HepG2 (cell line): Measurements from ENCODE around the gene CABP5. TPM values are rescaled to one million over a fixed set of nuclear protein-coding genes. Genes with fewer than 3 reads are reported as not detected.

Source experiments
- ATAC-seq: fragments of 200-7000 bp; cut with Tn5 transposase; 3 replicates; pipeline ENCODE4 v1.9.1; 2020; ENCODE audit warnings: mild to moderate bottlenecking, moderate library complexity
- BruUV-seq: library from RNA; stranded (reverse); fragments of 400-500 nt; replicated peaks from 2 replicates; lab custom pipeline; 2021; lab: Mats Ljungman, UMichigan
- CTCF ChIA-PET: fragments of 300-600 bp; formaldehyde crosslinking; extraction: SDS; loops from one replicate; lab custom pipeline; 2021; ENCODE audit warnings: low total read pairs, inconsistent platforms, low intra/inter-chr PET ratio; lab: Yijun Ruan, JAX
- POLR2A ChIA-PET: fragments of 350-600 bp; sonication (Branson Sonifier 250); formaldehyde crosslinking; loops from one replicate; lab custom pipeline; 2020; ENCODE audit warnings: antibody characterized with exemption, inconsistent platforms; lab: Yijun Ruan, JAX
- DNase-seq: peaks from one replicate; pipeline ENCODE4 v3.0.0-alpha.2; 2015; ENCODE audit warnings: low spot score
- FAIRE-seq: peaks from 3 replicates; lab custom pipeline; 2011; peaks lifted over from hg19 to GRCh38; lab: Jason Lieb, UNC
- H2AFZ ChIP-seq: one replicate; pipeline ENCODE4 v1.6.1; 2011; ENCODE audit warnings: low read length, inconsistent platforms
- H3K27ac ChIP-seq: fragments of 300-600 bp; 3 replicates; pipeline ENCODE4 v1.8.0; 2011; ENCODE audit warnings: mixed run types, mild to moderate bottlenecking, mixed read lengths, low read length, inconsistent platforms; ENCODE audit not compliant: insufficient read depth; ENCODE audit errors: extremely low read length
- H3K27me3 ChIP-seq, 2 experiments: fragments of 200-600 bp in 1 of 2; 2 replicates in 1 of 2; 3 replicates in 1 of 2; pipeline versions ENCODE4 v1.6.0 to v1.8.0; 2011; ENCODE audit warnings: low read length in 2 of 2, mild to moderate bottlenecking in 2 of 2, moderate library complexity in 2 of 2, inconsistent platforms in 1 of 2; ENCODE audit not compliant: insufficient read depth in 2 of 2, control insufficient read depth in 1 of 2
- H3K36me3 ChIP-seq, 2 experiments: fragments of 200-600 bp in 1 of 2; replicated peaks in 1 of 2; 2 replicates in 1 of 2; 3 replicates in 1 of 2; pipeline versions ENCODE4 v1.5.1 to v1.8.0; 2011; ENCODE audit warnings: low read length in 2 of 2, inconsistent platforms in 1 of 2; ENCODE audit not compliant: insufficient read depth in 2 of 2, control insufficient read depth in 1 of 2
- H3K4me1 ChIP-seq: 2 replicates; pipeline ENCODE4 v1.5.1; 2012; ENCODE audit warnings: low read length, inconsistent platforms; ENCODE audit not compliant: insufficient read depth
- H3K4me2 ChIP-seq: 2 replicates; pipeline ENCODE4 v1.6.0; 2011; ENCODE audit warnings: low read depth, low read length, inconsistent platforms
- H3K4me3 ChIP-seq, 3 experiments: fragments of 200-600 bp in 1 of 3; sonication (generic), shearing (Covaris generic) in 1 of 3; replicated peaks in 1 of 3; 2 replicates each; pipeline ENCODE4 v1.5.1; 2011 to 2016; ENCODE audit warnings: low read length in 3 of 3, inconsistent platforms in 2 of 3, low read depth in 2 of 3, mild to moderate bottlenecking in 2 of 3, control low read depth in 1 of 3, mixed read lengths in 1 of 3; ENCODE audit not compliant: insufficient read depth in 1 of 3
- H3K79me2 ChIP-seq: one replicate; pipeline ENCODE4 v1.6.1; 2011; ENCODE audit warnings: low read length, inconsistent platforms; ENCODE audit not compliant: insufficient read depth
- H3K9ac ChIP-seq: 2 replicates; pipeline ENCODE4 v1.6.0; 2011; ENCODE audit warnings: mild to moderate bottlenecking, low read depth, low read length, inconsistent platforms; ENCODE audit not compliant: insufficient read depth
- H3K9me3 ChIP-seq: 2 replicates; pipeline ENCODE4 v1.5.1; 2012; ENCODE audit warnings: mild to moderate bottlenecking, low read length
- H4K20me1 ChIP-seq: 2 replicates; pipeline ENCODE4 v1.6.0; 2011; ENCODE audit warnings: inconsistent platforms, mild to moderate bottlenecking, low read length, moderate library complexity; ENCODE audit not compliant: insufficient read depth
- DRAP1 ChIP-seq: IDR thresholded peaks from 2 replicates; pipeline ENCODE4 v1.6.1; 2016; ENCODE audit warnings: missing genetic modification reagents, missing compliant biosample characterization
- EED ChIP-seq: sonication (generic); formaldehyde crosslinking; IDR thresholded peaks from 2 replicates; pipeline ENCODE4 v1.5.0; 2020; ENCODE audit warnings: mild to moderate bottlenecking, missing genetic modification reagents
- HOXA5 ChIP-seq: sonication (generic); formaldehyde crosslinking; IDR thresholded peaks from 2 replicates; pipeline ENCODE4 v1.4.0; 2020; ENCODE audit warnings: missing genetic modification reagents
- NCOR1 ChIP-seq: fragments of 200-600 bp; sonication (generic); IDR thresholded peaks from 2 replicates; pipeline ENCODE4 v1.7.0; 2017; ENCODE audit warnings: antibody characterized with exemption, low read length, borderline replicate concordance
- PHF21A ChIP-seq: sonication (generic); formaldehyde crosslinking; IDR thresholded peaks from 2 replicates; pipeline ENCODE4 v1.5.0; 2020; ENCODE audit warnings: mild to moderate bottlenecking, missing genetic modification reagents
- SIX1 ChIP-seq: sonication (generic); formaldehyde crosslinking; IDR thresholded peaks from 2 replicates; pipeline ENCODE4 v1.4.0; 2020; ENCODE audit warnings: missing genetic modification reagents, borderline replicate concordance
- SMARCE1 ChIP-seq: fragments of 450-650 bp; IDR thresholded peaks from 2 replicates; pipeline ENCODE4 v1.6.1; 2017; ENCODE audit warnings: borderline replicate concordance
- SNAPC5 ChIP-seq: sonication (generic); formaldehyde crosslinking; IDR thresholded peaks from 2 replicates; pipeline ENCODE4 v1.8.1; 2023; ENCODE audit warnings: mild to moderate bottlenecking, missing genetic modification reagents, borderline replicate concordance
- SOX6 ChIP-seq, 2 experiments: fragments of 450-650 bp in 1 of 2; sonication (generic) in 1 of 2; formaldehyde crosslinking in 1 of 2; IDR thresholded peaks; 2 replicates each; pipeline versions ENCODE4 v1.4.0 to v1.6.1; 2017 to 2020; ENCODE audit warnings: antibody characterized with exemption in 1 of 2, mild to moderate bottlenecking in 1 of 2, missing genetic modification reagents in 1 of 2
- ZC3H13 ChIP-seq: sonication (generic); formaldehyde crosslinking; IDR thresholded peaks from 2 replicates; pipeline ENCODE4 v1.8.1; 2023; ENCODE audit warnings: mild to moderate bottlenecking, missing genetic modification reagents, moderate library complexity
- ZFP91 ChIP-seq: sonication (generic); formaldehyde crosslinking; IDR thresholded peaks from 2 replicates; pipeline ENCODE4 v1.9.0; 2022; ENCODE audit warnings: missing genetic modification reagents, mild to moderate bottlenecking, borderline replicate concordance
- ZNF446 ChIP-seq: sonication (generic); formaldehyde crosslinking; IDR thresholded peaks from 2 replicates; pipeline ENCODE4 v1.5.0; 2020; ENCODE audit warnings: mild to moderate bottlenecking, missing genetic modification reagents
- ZNF451 ChIP-seq: sonication (generic); formaldehyde crosslinking; IDR thresholded peaks from 2 replicates; pipeline ENCODE4 v1.5.0; 2020; ENCODE audit warnings: mild to moderate bottlenecking, missing genetic modification reagents
- ZNF619 ChIP-seq: sonication (generic); formaldehyde crosslinking; IDR thresholded peaks from 2 replicates; pipeline ENCODE4 v1.4.0; 2020; ENCODE audit warnings: mild to moderate bottlenecking, missing genetic modification reagents
- ZNF629 ChIP-seq: sonication (generic); formaldehyde crosslinking; conservative IDR thresholded peaks from 2 replicates; pipeline ENCODE4 v1.5.0; 2020; ENCODE audit warnings: missing genetic modification reagents
- ZNF737 ChIP-seq: sonication (generic); formaldehyde crosslinking; IDR thresholded peaks from 2 replicates; pipeline ENCODE4 v1.5.0; 2020; ENCODE audit warnings: missing genetic modification reagents, mild to moderate bottlenecking, borderline replicate concordance
- WGBS: methylation state at CpG from one replicate; pipeline ENCODE4 v1.1.6; 2017; ENCODE audit warnings: low lambda C conversion rate; 5-methylcytosine and 5-hydroxymethylcytosine counted together
- in situ Hi-C: cut with HindIII; loops from 2 replicates; pipeline ENCODE4 v1.10.0; 2017; ENCODE audit warnings: low pct_unique_long_range_greater_than_20kb; ENCODE audit not compliant: extremely low pct_ligation_motif_present
- intact Hi-C: fragments of 100-400 bp; cut with micrococcal nuclease; formaldehyde crosslinking; loops from one replicate; pipeline ENCODE4 v1.10.0; 2022; ENCODE audit not compliant: unreplicated experiment
- polyA plus RNA-seq, 8 experiments: library from polyadenylated mRNA; depleted of rRNA in 3 of 8; stranded (reverse) in 7 of 8; unstranded in 1 of 8; fragments of >200 nt; fragmentation: Illumina TruSeq in 4 of 8; extraction: Trizol in 4 of 8; gene quantifications; 2 replicates each; pipeline versions ENCODE4 v1.2.1 to v1.2.3, GENCODE V29; 2011 to 2016; ENCODE audit warnings: low read depth in 4 of 8, missing spikeins in 1 of 8, mixed read lengths in 1 of 8; ENCODE audit not compliant: insufficient read depth in 1 of 8
- total RNA-seq, 5 experiments: library from RNA; depleted of rRNA; stranded (reverse); fragments of >200 nt; fragmentation: Illumina TruSeq; extraction: Trizol; gene quantifications; 2 replicates each; pipeline ENCODE4 v1.2.3, GENCODE V29; 2016; ENCODE audit warnings: low read depth in 1 of 5
- TF ChIP-seq, protein P1 (sequence below): sonication (generic); formaldehyde crosslinking; IDR thresholded peaks from 2 replicates; pipeline ENCODE4 v1.8.0; 2022; ENCODE audit warnings: mild to moderate bottlenecking, missing genetic modification reagents, borderline replicate concordance

The CABP5 gene
- total and polyA plus RNA-seq, 2 of the 13 experiments (the other 11 are each of a cell fraction or from before 2014, with no cell fraction given), result not detected

GRCh38 chr19:48085076-48085475, 41.2 kb upstream of the CABP5 start:
- in situ Hi-C loops, result no loop called here
- CTCF ChIA-PET, result no interaction called here
- WGBS, result 18% methylated on average over 3 of the region's 3 CpGs

GRCh38 chr19:48081106-48081505, 37.2 kb upstream of the CABP5 start:
- DNase-seq (no peak), ATAC-seq (no peak), FAIRE-seq (no peak)
- WGBS, result 85% methylated on average over 5 of the region's 5 CpGs
- Histone ChIP-seq H3K36me3 (no peaks in the 10 kb centered on the region), H2AFZ (no peak overlapping the region), H3K9me3 (no peaks in the 10 kb centered on the region), H4K20me1 (no peaks in the 10 kb centered on the region), H3K4me1 (no peaks in the 10 kb centered on the region), H3K4me2 (no peak overlapping the region), H3K79me2 (no peaks in the 10 kb centered on the region), H3K27me3 (no peaks in the 10 kb centered on the region), H3K9ac (no peak overlapping the region), H3K27ac (no peak overlapping the region), H3K4me3 (no peak overlapping the region)
- intact Hi-C loops (no loop called here), in situ Hi-C loops (no loop called here)
- ChIA-PET CTCF (no interaction called here), POLR2A (no interaction called here)
- no TSS peak for BruUV-seq
- TF ChIP-seq DRAP1 (CRISPR knock-in tag), result no peak
- TF ChIP-seq SIX1 (CRISPR knock-in tag), result no peak
- TF ChIP-seq SMARCE1, result no peak
- TF ChIP-seq NCOR1, result no peak
- no peak for TF ChIP-seq ZFP91 (CRISPR knock-in tag)
- no peak for TF ChIP-seq ZC3H13 (CRISPR knock-in tag)
- no peak for TF ChIP-seq SNAPC5 (CRISPR knock-in tag)
- no peak for TF ChIP-seq SOX6 (IDR thresholded peaks at IDR 0.05)
- no peak for TF ChIP-seq SOX6 (CRISPR knock-in tag; IDR thresholded peaks at IDR 0.05)
- no peak for TF ChIP-seq ZNF446 (CRISPR knock-in tag)
- no peak for TF ChIP-seq EED

More at GRCh38 chr19:48085076-48085475, 41.2 kb upstream of the CABP5 start:
- H3K36me3 ChIP-seq, result no peaks in the 10 kb centered on the region
- POLR2A ChIA-PET, result no interaction called here
- intact Hi-C loops, result no loop called here
- no peak overlapping the region for H2AFZ ChIP-seq
- DNase-seq (no peak), FAIRE-seq (no peak), ATAC-seq (no peak)
- no peaks in the 10 kb centered on the region for H3K27me3 ChIP-seq
- no peak overlapping the region for H3K4me3 ChIP-seq
- H3K79me2 ChIP-seq, result no peaks in the 10 kb centered on the region
- TF ChIP-seq ZNF629 (no peak), HOXA5 (no peak), ZNF737 (no peak), ZNF619 (no peak), PHF21A (CRISPR knock-in tag) (no peak), ZNF451 (CRISPR knock-in tag) (no peak)
- TF ChIP-seq, protein P1, sequence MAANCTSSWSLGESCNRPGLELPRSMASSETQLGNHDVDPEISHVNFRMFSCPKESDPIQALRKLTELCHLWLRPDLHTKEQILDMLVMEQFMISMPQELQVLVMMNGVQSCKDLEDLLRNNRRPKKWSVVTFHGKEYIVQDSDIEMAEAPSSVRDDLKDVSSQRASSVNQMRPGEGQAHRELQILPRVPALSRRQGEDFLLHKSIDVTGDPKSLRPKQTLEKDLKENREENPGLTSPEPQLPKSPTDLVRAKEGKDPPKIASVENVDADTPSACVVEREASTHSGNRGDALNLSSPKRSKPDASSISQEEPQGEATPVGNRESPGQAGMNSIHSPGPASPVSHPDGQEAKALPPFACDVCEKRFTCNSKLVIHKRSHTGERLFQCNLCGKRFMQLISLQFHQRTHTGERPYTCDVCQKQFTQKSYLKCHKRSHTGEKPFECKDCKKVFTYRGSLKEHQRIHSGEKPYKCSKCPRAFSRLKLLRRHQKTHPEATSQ, result no peak
- H3K27ac ChIP-seq, result no peak overlapping the region
- H3K9me3 ChIP-seq, result no peaks in the 10 kb centered on the region
- H3K4me2 ChIP-seq, result no peak overlapping the region
- no peaks in the 10 kb centered on the region for H4K20me1 ChIP-seq
- no peak overlapping the region for H3K9ac ChIP-seq
- no TSS peak for BruUV-seq
- H3K4me1 ChIP-seq, result no peaks in the 10 kb centered on the region
